K562 (cell line): ENCODE measurements around the gene UBE2S. TPM values are rescaled to one million over a fixed set of nuclear protein-coding genes. Genes with fewer than 3 reads are reported as not detected.

Experiments used
- ATAC-seq: fragments of 200-7000 bp; cut with Tn5 transposase; 3 replicates; pipeline ENCODE4 v1.9.1; 2020; ENCODE audit warnings: moderate library complexity
- BruUV-seq: library from RNA; stranded (reverse); fragments of 400-500 nt; replicated peaks from 2 replicates; lab custom pipeline; 2021; lab: Mats Ljungman, UMichigan
- CTCF ChIA-PET: fragments of 300-600 bp; formaldehyde crosslinking; extraction: SDS; loops from one replicate; lab custom pipeline; 2021; ENCODE audit warnings: low intra/inter-chr PET ratio; lab: Yijun Ruan, JAX
- POLR2A ChIA-PET: fragments of 300-600, 350-650 bp; sonication (Branson Sonifier 250); formaldehyde crosslinking; extraction: SDS; loops from one replicate; lab custom pipeline; 2021; ENCODE audit warnings: antibody characterized with exemption, inconsistent platforms; lab: Yijun Ruan, JAX
- DNase-seq, 4 experiments: peaks; one replicate each; pipeline versions ENCODE4 v3.0.0 to v3.0.0-alpha.2; 2011 to 2018; ENCODE audit warnings: low spot score in 3 of 4, mixed read lengths in 3 of 4; ENCODE audit errors: extremely low read depth in 1 of 4
- FAIRE-seq: peaks from 2 replicates; lab custom pipeline; 2011; peaks lifted over from hg19 to GRCh38; lab: Jason Lieb, UNC
- H2AFZ ChIP-seq: 2 replicates; pipeline ENCODE4 v1.6.0; 2011; ENCODE audit warnings: low read depth, low read length, control low read depth, inconsistent platforms
- H3K27ac ChIP-seq: fragments of 200-600 bp; 3 replicates; pipeline ENCODE4 v1.8.0; 2011; ENCODE audit warnings: low read depth, mild to moderate bottlenecking, control low read depth, inconsistent platforms, low read length, moderate library complexity, mixed read lengths; ENCODE audit errors: extremely low read depth
- H3K27me3 ChIP-seq, 2 experiments: fragments of 300-600 bp in 1 of 2; 2 replicates in 1 of 2; 3 replicates in 1 of 2; pipeline versions ENCODE4 v1.6.0 to v1.8.0; 2011; ENCODE audit warnings: inconsistent platforms in 2 of 2, low read length in 2 of 2, mild to moderate bottlenecking in 1 of 2, mixed read lengths in 1 of 2, moderate library complexity in 1 of 2; ENCODE audit not compliant: control insufficient read depth in 2 of 2, insufficient read depth in 2 of 2
- H3K36me3 ChIP-seq: fragments of 300-600 bp; 3 replicates; pipeline ENCODE4 v1.8.0; 2011; ENCODE audit warnings: mild to moderate bottlenecking, low read length, inconsistent platforms; ENCODE audit not compliant: control insufficient read depth, insufficient read depth
- H3K4me1 ChIP-seq, 2 experiments: fragments of 200-600 bp in 1 of 2; replicated peaks in 1 of 2; 2 replicates in 1 of 2; 3 replicates in 1 of 2; pipeline versions ENCODE4 v1.5.1 to v1.8.0; 2011; ENCODE audit warnings: inconsistent platforms in 2 of 2, low read length in 2 of 2, mild to moderate bottlenecking in 1 of 2, mixed read lengths in 1 of 2, moderate library complexity in 1 of 2; ENCODE audit not compliant: control insufficient read depth in 2 of 2, insufficient read depth in 2 of 2
- H3K4me2 ChIP-seq: 2 replicates; pipeline ENCODE4 v1.6.1; 2011; ENCODE audit warnings: low read length, control low read depth, inconsistent platforms, mixed read lengths; ENCODE audit not compliant: insufficient read depth
- H3K4me3 ChIP-seq: fragments of 200-600 bp; sonication (generic), shearing (Covaris generic); 2 replicates; pipeline ENCODE4 v1.5.1; 2016; ENCODE audit warnings: control low read depth, inconsistent platforms
- H3K79me2 ChIP-seq: fragments of 200-600 bp; 3 replicates; pipeline ENCODE4 v1.8.0; 2011; ENCODE audit warnings: low read length, inconsistent platforms; ENCODE audit not compliant: control insufficient read depth, insufficient read depth
- H3K9ac ChIP-seq, 2 experiments: 2 replicates each; pipeline versions ENCODE4 v1.6.0 to v1.6.1; 2011; ENCODE audit warnings: low read depth in 2 of 2, low read length in 2 of 2, control low read depth in 1 of 2, inconsistent platforms in 1 of 2, mild to moderate bottlenecking in 1 of 2, mixed read lengths in 1 of 2; ENCODE audit not compliant: insufficient read depth in 1 of 2
- H3K9me1 ChIP-seq: one replicate; pipeline ENCODE4 v1.6.0; 2011; ENCODE audit warnings: inconsistent platforms, mild to moderate bottlenecking, low read length, moderate library complexity; ENCODE audit not compliant: control insufficient read depth, insufficient read depth
- H3K9me3 ChIP-seq: replicated peaks from 2 replicates; pipeline ENCODE4 v1.5.1; 2011; ENCODE audit warnings: low read depth, low read length, inconsistent platforms; ENCODE audit not compliant: control insufficient read depth, insufficient read depth
- H4K20me1 ChIP-seq: replicated peaks from 2 replicates; pipeline ENCODE4 v1.6.1; 2011; ENCODE audit warnings: low read length, inconsistent platforms, mixed read lengths; ENCODE audit not compliant: control insufficient read depth, insufficient read depth
- ARID1B ChIP-seq: fragments of 450-650 bp; IDR thresholded peaks from 2 replicates; pipeline ENCODE4 v1.6.1; 2016; ENCODE audit warnings: antibody characterized with exemption, mild to moderate bottlenecking, inconsistent platforms
- CBFB ChIP-seq: sonication (generic); formaldehyde crosslinking; IDR thresholded peaks from 2 replicates; pipeline ENCODE4 v1.4.0; 2020; ENCODE audit warnings: mild to moderate bottlenecking, missing genetic modification reagents
- CTCF ChIP-seq, 3 experiments: IDR thresholded peaks in 2 of 3; conservative IDR thresholded peaks in 1 of 3; 2 replicates each; pipeline ENCODE4 v1.5.1; 2011 to 2012; ENCODE audit warnings: low read length in 3 of 3, mild to moderate bottlenecking in 3 of 3, control low read depth in 2 of 3, improper control_type of control experiment in 1 of 3, inconsistent platforms in 1 of 3, low read depth in 1 of 3, mixed read lengths in 1 of 3, moderate library complexity in 1 of 3; ENCODE audit not compliant: insufficient read depth in 2 of 3
- ELK1 ChIP-seq: sonication (generic); formaldehyde crosslinking; IDR thresholded peaks from 2 replicates; pipeline ENCODE4 v1.8.1; 2022; ENCODE audit warnings: missing genetic modification reagents
- EP400 ChIP-seq: fragments of 450-650 bp; IDR thresholded peaks from 2 replicates; pipeline ENCODE4 v1.6.1; 2017; ENCODE audit warnings: antibody characterized with exemption, mild to moderate bottlenecking, moderate library complexity
- GATAD2B ChIP-seq: fragments of 450-650 bp; IDR thresholded peaks from 2 replicates; pipeline ENCODE4 v1.6.1; 2017; ENCODE audit warnings: mild to moderate bottlenecking, borderline replicate concordance
- HDGF ChIP-seq: fragments of 450-650 bp; IDR thresholded peaks from 2 replicates; pipeline ENCODE4 v1.6.1; 2016
- HOMEZ ChIP-seq: fragments of 250-450 bp; sonication (Bioruptor Pico); IDR thresholded peaks from 2 replicates; pipeline ENCODE4 v1.4.0; 2020; ENCODE audit warnings: mild to moderate bottlenecking, moderate library complexity
- KDM1A ChIP-seq, 2 experiments: fragments of 450-650 bp; IDR thresholded peaks; 2 replicates each; pipeline ENCODE4 v1.6.1; 2016; ENCODE audit warnings: mild to moderate bottlenecking in 2 of 2
- MIER1 ChIP-seq: fragments of 450-650 bp; IDR thresholded peaks from 2 replicates; pipeline ENCODE4 v1.6.1; 2016; ENCODE audit warnings: antibody characterized with exemption, mild to moderate bottlenecking, low read depth
- MYC ChIP-seq, 2 experiments: fragments of 250-450 bp in 1 of 2; sonication (Bioruptor Pico) in 1 of 2; IDR thresholded peaks; 2 replicates each; pipeline versions ENCODE4 v1.5.1 to v1.6.1; 2012 to 2021; ENCODE audit warnings: low read depth in 2 of 2, borderline replicate concordance in 1 of 2, improper control_type of control experiment in 1 of 2, low read length in 1 of 2, mild to moderate bottlenecking in 1 of 2, moderate library complexity in 1 of 2
- NFE2 ChIP-seq: IDR thresholded peaks from 2 replicates; pipeline ENCODE4 v1.6.1; 2014; ENCODE audit warnings: antibody characterized with exemption, low read depth
- TBP ChIP-seq: optimal IDR thresholded peaks from 2 replicates; pipeline ENCODE3; 2011; ENCODE audit warnings: low read depth, low read length, improper control_type of control experiment
- ZNF143 ChIP-seq: sonication (generic); formaldehyde crosslinking; IDR thresholded peaks from 2 replicates; pipeline ENCODE4 v1.9.0; 2022; ENCODE audit warnings: mild to moderate bottlenecking, missing genetic modification reagents
- ZNF655 ChIP-seq: fragments of 250-450 bp; sonication (Bioruptor Pico); IDR thresholded peaks from 2 replicates; pipeline ENCODE4 v1.5.0; 2021
- WGBS: fragments of 100-300 bp; shearing (Covaris generic); methylation state at CpG from one replicate; pipeline ENCODE4 v1.1.6; 2016; ENCODE audit warnings: low coverage, mixed read lengths; ENCODE audit not compliant: insufficient coverage; ENCODE audit errors: missing lambda C conversion rate; 5-methylcytosine and 5-hydroxymethylcytosine counted together
- in situ Hi-C: fragments of 300-500 bp; cut with MboI; formaldehyde crosslinking; loops from 4 replicates; pipeline ENCODE4 v1.15.0; 2018; ENCODE audit warnings: inconsistent platforms, mixed read lengths
- intact Hi-C: fragments of 100-400 bp; cut with micrococcal nuclease; formaldehyde crosslinking; loops from 2 replicates; pipeline ENCODE4 v1.14.2; 2022
- polyA plus RNA-seq, 8 experiments: library from polyadenylated mRNA; depleted of rRNA in 4 of 8; stranded (reverse) in 5 of 8; unstranded in 3 of 8; fragments of >200 nt; fragmentation: Nextera tagmentation in 2 of 8; fragmentation: Illumina TruSeq in 1 of 8; extraction: Ambion mirVana in 2 of 8; extraction: Trizol in 1 of 8; gene quantifications; 2 replicates each; pipeline versions ENCODE4 v1.2.1 to v1.2.3, GENCODE V29; 2011 to 2014; ENCODE audit warnings: inconsistent platforms in 1 of 8, missing spikeins in 1 of 8
- total RNA-seq, 7 experiments: library from RNA; depleted of rRNA in 6 of 7; stranded (reverse); fragments of >200 nt in 6 of 7; fragmentation: Illumina TruSeq in 2 of 7; extraction: Trizol in 2 of 7; gene quantifications; 2 replicates each; pipeline versions ENCODE4 v1.2.1 to v1.2.3, GENCODE V29; 2011 to 2021; ENCODE audit warnings: low replicate concordance in 1 of 7

UBE2S gene
- total and polyA plus RNA-seq, 9 of the 15 experiments (the other 6 are each of a cell fraction or from before 2014, with no cell fraction given): 1.5 to 1,305 (median 157) TPM

- TF ChIP-seq GATAD2B (no peak), MIER1 (0 out of 2 replicates have a peak, but pooled peaks have one; percentile 14), CBFB (CRISPR knock-in tag) (no peak), HDGF (no peak), TBP (peak; percentile 84), EP400 (no peak), ZNF143 (CRISPR knock-in tag) (0 out of 2 replicates have a peak, but pooled peaks have one; percentile 38)
These were observed 33.0 kb upstream of the UBE2S start (continued) for GRCh38 chr19:55440411-55441105.

- ATAC-seq (no peak), FAIRE-seq (no peak), DNase-seq (no peak)
- Histone ChIP-seq H3K4me2 (no peak overlapping the region), H3K9me1 (no peaks in the 10 kb centered on the region), H3K9me3 (no peaks in the 10 kb centered on the region), H3K9ac (peak overlapping the region in 1 of 2 experiments; percentile 17; a peak in 1 of 4 replicates), H3K36me3 (no peaks in the 10 kb centered on the region), H3K4me1 (peaks cover 17 to 48% of the 10 kb centered on the region in 2 experiments), H3K27me3 (peaks cover 4 to 15% of the 10 kb centered on the region in 2 experiments; a peak in 4 of 5 replicates), H3K79me2 (no peaks in the 10 kb centered on the region), H3K27ac (no peak overlapping the region), H2AFZ (no peak overlapping the region), H4K20me1 (peaks cover 14% of the 10 kb centered on the region), H3K4me3 (no peak overlapping the region)
- BruUV-seq: no TSS peak
- in situ Hi-C loops: loop anchor here (25.0 kb wide), 1 partner anchor 777 kb away; the partner anchor contains the start of gene LILRB4
- WGBS: 4% methylated on average over 5 of the region's 5 CpGs
- ChIA-PET CTCF (no interaction called here), POLR2A (no interaction called here)
- intact Hi-C loops: no loop called here
- TF ChIP-seq ZNF655 (CRISPR knock-in tag) (no peak), KDM1A (IDR thresholded peaks at IDR 0.05) (peak in 1 of 2 experiments; percentile 66; a peak in 2 of 4 replicates), MYC (IDR thresholded peaks at IDR 0.05; ENCODE audit: low read depth, low read length) (no peak), MYC (CRISPR knock-in tag; IDR thresholded peaks at IDR 0.05; ENCODE audit: borderline replicate concordance, low read depth) (no peak), ELK1 (CRISPR knock-in tag) (no peak), HOMEZ (CRISPR knock-in tag) (no peak), NFE2 (no peak), ARID1B (no peak), CTCF (IDR thresholded peaks at IDR 0.05 in 2 of 3, conservative IDR thresholded peaks at IDR 0.05 in 1 of 3; ENCODE audit: insufficient read depth in 2 of 3, low read depth in 1 of 3, low read length in 3 of 3) (no peak)
These were observed 31.5 kb upstream of the UBE2S start for GRCh38 chr19:55439052-55439451.
